GM10248 (cell line): Measurements from ENCODE around the gene SLA2.
A peak's percentile ranks its signal among the peaks of the same experiment; 100 is the strongest.

Source experiments
- CTCF ChIA-PET: fragments of 300-600 bp; sonication (Branson Sonifier 250); formaldehyde crosslinking; extraction: SDS; loops from one replicate; lab custom pipeline; 2021; ENCODE audit warnings: antibody characterized with exemption; lab: Yijun Ruan, JAX
- POLR2A ChIA-PET: fragments of 350-650 bp; sonication (Branson Sonifier 250); formaldehyde crosslinking; extraction: SDS; loops from one replicate; lab custom pipeline; 2020; ENCODE audit warnings: antibody characterized with exemption; lab: Yijun Ruan, JAX
- DNase-seq: peaks from one replicate; pipeline ENCODE4 v3.0.0; 2012; ENCODE audit errors: extremely low spot score
- CTCF ChIP-seq: IDR thresholded peaks from 2 replicates; pipeline ENCODE4 v1.5.1; 2012; ENCODE audit warnings: mild to moderate bottlenecking, low read depth; ENCODE audit errors: extremely low read depth, missing control alignments, control extremely low read depth

The SLA2 gene

DNA sequence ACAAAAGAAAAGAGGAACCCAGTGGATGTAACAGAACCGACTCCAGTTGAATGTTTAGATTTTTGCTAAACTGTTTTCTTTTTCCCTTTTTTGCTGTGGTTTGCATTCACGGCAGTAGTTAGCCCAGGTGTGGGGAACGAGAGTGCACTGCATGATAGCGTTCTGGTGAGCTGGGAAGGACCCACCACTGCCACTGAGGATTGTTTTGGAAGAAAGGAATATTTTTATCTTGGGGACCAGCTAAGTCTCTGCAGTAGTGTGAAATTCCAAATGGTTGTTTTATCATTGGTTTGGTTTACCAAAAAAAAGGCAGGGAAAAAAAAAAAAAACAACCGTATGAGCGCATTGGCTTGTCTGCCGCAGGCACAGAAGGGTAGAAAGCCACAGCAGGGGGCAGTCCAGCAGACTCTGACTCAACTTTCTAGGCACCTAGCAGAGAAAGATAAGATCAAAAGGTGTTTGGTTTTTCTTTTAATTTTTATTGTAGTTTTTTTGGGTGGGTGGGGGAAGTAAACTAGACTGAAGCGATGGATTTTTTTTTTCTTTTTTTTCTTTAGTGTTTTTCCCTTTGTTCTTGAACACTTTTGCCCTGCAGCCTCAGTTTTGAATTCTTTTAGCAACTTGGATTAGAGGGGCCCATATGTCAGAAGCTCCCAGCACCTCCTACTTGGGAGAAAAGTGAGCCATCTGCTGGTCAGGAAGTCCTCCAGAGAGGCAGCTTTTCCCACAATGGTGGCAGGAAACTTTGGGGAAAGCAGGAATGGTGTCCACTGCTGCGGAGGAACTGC lies 53.9 kb downstream of the SLA2 start:
- ChIA-PET CTCF (interaction anchor here (0.6 to 5.8 kb wide), 6 partner anchors 10 to 92 kb away, joined by 3 to 43 read pairs (median 4); partner anchors contain the start of gene RAB5IF), POLR2A (no interaction called here)
- DNase-seq: no peak
- TF ChIP-seq CTCF: peak; percentile 49

DNA sequence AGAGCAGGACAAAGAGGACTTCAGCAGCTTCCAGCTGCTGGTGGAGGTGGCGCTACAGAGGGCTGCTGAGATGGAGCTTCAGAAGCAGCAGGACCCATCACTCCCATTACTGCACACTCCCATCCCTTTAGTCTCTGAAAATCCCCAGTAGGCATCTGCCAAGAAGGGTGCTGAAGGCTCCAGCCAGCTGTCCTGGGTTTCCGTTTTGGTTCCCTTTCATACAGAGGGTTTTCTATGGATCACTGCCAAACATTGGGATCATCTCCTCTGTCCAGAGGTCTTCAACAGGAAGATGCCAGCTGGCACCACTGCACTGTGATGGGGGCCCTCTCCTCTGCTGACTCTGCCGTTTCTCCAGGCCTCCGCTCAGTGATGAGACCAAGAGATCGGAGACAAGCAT lies 54.7 kb downstream of the SLA2 start:
- POLR2A ChIA-PET: no interaction called here
- CTCF ChIA-PET: interaction anchor here (1.3 to 5.8 kb wide), 4 partner anchors 11 to 91 kb away, joined by 3 to 43 read pairs (median 16); partner anchors contain the start of gene RAB5IF
- DNase-seq: no peak
- no peak for TF ChIP-seq CTCF

- POLR2A ChIA-PET: interaction anchor here (0.6 to 1.3 kb wide), 3 partner anchors 12 to 758 kb away, joined by 3 to 6 read pairs (median 4); no protein-coding TSS in a partner anchor
- no peak for DNase-seq
- CTCF ChIA-PET: interaction anchor here (0.7 to 5.8 kb wide), 5 partner anchors 9 to 17 kb away, joined by 3 to 43 read pairs (median 6); partner anchors contain the start of gene RAB5IF
- TF ChIP-seq CTCF: no peak
These were observed 58.5 kb downstream of the SLA2 start for GRCh38 chr20:36587388-36588070.

DNA sequence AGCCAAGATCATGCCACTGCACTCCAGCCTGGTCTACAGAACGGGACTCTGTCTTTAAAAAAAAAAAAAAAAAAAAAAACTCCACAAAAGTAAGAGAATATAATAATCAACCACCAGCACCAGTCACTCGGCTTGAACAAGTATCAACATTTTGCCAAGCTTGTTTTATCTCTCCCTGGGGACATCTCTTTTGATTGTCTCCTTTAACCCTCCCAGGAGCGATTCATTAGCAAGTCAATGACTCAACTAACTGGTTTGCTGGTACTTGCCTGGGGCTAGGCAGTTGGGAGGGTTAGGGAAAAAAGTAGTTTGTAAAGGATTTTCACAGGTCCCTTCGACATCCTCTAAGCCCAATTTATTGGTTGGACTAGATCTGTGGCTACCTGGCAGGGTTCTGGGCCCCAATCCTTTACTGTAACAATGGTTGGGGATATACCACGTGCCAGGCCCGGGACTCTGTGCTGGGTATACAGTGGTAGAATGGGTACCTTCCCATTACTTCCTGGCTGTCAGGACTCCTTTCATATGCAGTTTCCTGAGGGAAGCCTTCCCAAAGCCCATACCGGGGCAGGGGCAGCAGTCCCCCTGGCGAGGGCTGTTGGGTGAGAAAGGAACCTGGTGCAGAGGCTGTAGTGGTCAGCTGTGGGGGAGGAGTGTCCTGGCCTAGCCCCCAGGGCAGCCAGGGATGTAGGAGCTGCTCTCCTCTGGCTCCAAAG lies 60.4 kb downstream of the SLA2 start:
- CTCF ChIA-PET: interaction anchor here (1.1 to 3.0 kb wide), 6 partner anchors 9 to 26 kb away, joined by 3 to 12 read pairs (median 4); partner anchors contain the start of gene RAB5IF
- TF ChIP-seq CTCF: no peak
- POLR2A ChIA-PET: interaction anchor here (0.6 to 0.7 kb wide), 2 partner anchors 10 to 15 kb away, joined by 5 to 7 read pairs; no protein-coding TSS in a partner anchor
- DNase-seq: no peak

DNA sequence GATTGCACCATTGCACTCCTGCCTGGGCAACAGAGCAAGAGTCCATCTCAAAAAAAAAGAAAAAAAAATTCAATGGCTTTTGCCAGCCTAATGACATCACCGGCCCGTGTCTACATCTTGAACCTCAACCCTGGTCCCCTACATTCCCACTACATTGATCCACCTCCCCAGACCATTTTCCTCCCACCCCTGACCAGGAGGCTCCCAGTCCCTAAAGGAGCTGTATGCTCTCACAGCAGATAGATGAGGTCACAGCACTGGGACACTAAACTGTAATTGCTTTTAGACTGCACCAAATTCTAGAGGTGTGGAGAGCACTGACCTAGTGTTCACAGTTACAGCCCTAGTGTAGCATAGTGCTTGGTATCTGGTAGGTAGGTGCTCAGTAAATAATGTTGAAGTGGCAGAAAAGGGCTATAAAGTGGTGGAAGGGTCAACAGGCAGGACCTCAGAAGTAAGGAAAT lies 61.9 kb downstream of the SLA2 start:
- TF ChIP-seq CTCF: no peak
- ChIA-PET CTCF (interaction anchor here (1.4 to 3.0 kb wide), 2 partner anchors 11 to 12 kb away, joined by 4 to 12 read pairs; no protein-coding TSS in a partner anchor), POLR2A (no interaction called here)
- no peak for DNase-seq

GRCh38 chr20:36582821-36583220 lies 63.2 kb downstream of the SLA2 start:
- ChIA-PET CTCF (no interaction called here), POLR2A (no interaction called here)
- no peak for DNase-seq
- TF ChIP-seq CTCF: no peak
